Sigmoid colon (tissue), 7 donors: ENCODE data around the gene TOM1L2. TPM values are rescaled to one million over a fixed set of nuclear protein-coding genes. Genes with fewer than 3 reads are reported as not detected.

ENCODE experiments used
- DNase-seq: peaks from one replicate; pipeline ENCODE4 v3.0.0-alpha.2; 2019
- H3K27ac ChIP-seq, 4 donors: fragments of 200-600 bp; sonication (generic); one replicate each; pipeline ENCODE4 v1.5.1; 2016 to 2019; ENCODE audit warnings: mild to moderate bottlenecking in 1 of 4
- H3K27me3 ChIP-seq, 3 donors: fragments of 200-600 bp; sonication (generic); one replicate each; pipeline ENCODE4 v1.5.1; 2019; ENCODE audit warnings: mild to moderate bottlenecking in 1 of 3
- H3K36me3 ChIP-seq, 4 donors: fragments of 200-600 bp; sonication (generic); one replicate each; pipeline ENCODE4 v1.5.1; 2016 to 2019
- H3K4me1 ChIP-seq, 4 donors: fragments of 200-600 bp; sonication (generic); one replicate each; pipeline ENCODE4 v1.5.1; 2017 to 2019
- H3K4me3 ChIP-seq, 4 donors: fragments of 200-600 bp; sonication (generic); one replicate each; pipeline ENCODE4 v1.5.1; 2017 to 2019; ENCODE audit warnings: mild to moderate bottlenecking in 2 of 4, moderate library complexity in 1 of 4
- H3K9me3 ChIP-seq, 4 donors: fragments of 200-600 bp in 3 of 4; sonication (generic) in 3 of 4; one replicate each; pipeline versions ENCODE4 v1.5.1 to v1.6.1; 2013 to 2019
- CTCF ChIP-seq, 4 experiments: fragments of 450-650 bp in 3 of 4; fragments of 200-600 bp in 1 of 4; IDR thresholded peaks; one replicate each; pipeline ENCODE4 v1.5.1; 2016 to 2019; ENCODE audit warnings: antibody characterized with exemption in 4 of 4, mild to moderate bottlenecking in 3 of 4, moderate library complexity in 2 of 4
- EP300 ChIP-seq, 4 donors: sonication (generic); formaldehyde crosslinking; IDR thresholded peaks; one replicate each; pipeline ENCODE4 v1.6.1; 2017; ENCODE audit warnings: antibody characterized with exemption in 4 of 4
- POLR2A ChIP-seq, 2 donors: fragments of 450-650 bp; IDR thresholded peaks; one replicate each; pipeline ENCODE4 v1.6.1; 2016; ENCODE audit warnings: antibody characterized with exemption in 2 of 2, mild to moderate bottlenecking in 2 of 2, moderate library complexity in 2 of 2
- POLR2AphosphoS5 ChIP-seq, 4 donors: sonication (generic); formaldehyde crosslinking; IDR thresholded peaks; one replicate each; pipeline ENCODE4 v1.6.1; 2017; ENCODE audit warnings: antibody characterized with exemption in 4 of 4
- WGBS, 2 donors: extraction: QIAGEN DNeasy Blood & Tissue Kit; methylation state at CpG; one replicate each; pipeline ENCODE4 v1.1.7; 2013; 5-methylcytosine and 5-hydroxymethylcytosine counted together
- intact Hi-C: fragments of 100-400 bp; cut with DNase I; formaldehyde crosslinking; loops from one replicate; pipeline ENCODE4 v1.15.1; 2023
- polyA plus RNA-seq, 3 donors: library from polyadenylated mRNA; stranded (reverse); fragments of 200-250 nt; gene quantifications; one replicate each; pipeline ENCODE4 v1.2.3, GENCODE V29; 2013
- total RNA-seq, 4 donors: library from RNA; depleted of rRNA; stranded (reverse); fragments of >200 nt; gene quantifications; one replicate each; pipeline ENCODE4 v1.1.0, GENCODE V29; 2016
- donor health status: healthy with polysubstance abuse.
- donor health status: Bipolar disorder and iron deficiency.
- donor health status: healthy.

Gene TOM1L2
- total and polyA plus RNA-seq, 7 donors = 13.8 to 215 (median 43.3) TPM

- no peaks in the 10 kb centered on the region for H3K27me3 ChIP-seq
- 88 to 91% methylated on average over 3 of the region's 3 CpGs for WGBS, 2 donors
- no peak for DNase-seq
- no peak overlapping the region for H3K27ac ChIP-seq
- TF ChIP-seq EP300 (IDR thresholded peaks at IDR 0.05) (no peak), POLR2A (IDR thresholded peaks at IDR 0.05) (no peak), POLR2AphosphoS5 (IDR thresholded peaks at IDR 0.05) (no peak), CTCF (IDR thresholded peaks at IDR 0.05) (no peak)
- H3K4me3 ChIP-seq = no peak overlapping the region
- intact Hi-C loops = no loop called here
- H3K36me3 ChIP-seq = peaks cover 0 to 9% (median 0%) of the 10 kb centered on the region in 4 donors
- H3K9me3 ChIP-seq = no peaks in the 10 kb centered on the region
- H3K4me1 ChIP-seq = no peaks in the 10 kb centered on the region
Observed at GRCh38 chr17:18005496-18005895, 33.3 kb upstream of the TOM1L2 start.

GRCh38 chr17:18004884-18005305 lies 32.7 kb upstream of the TOM1L2 start:
- 90 to 93% methylated on average over 9 of the region's 9 CpGs for WGBS, 2 donors
- Histone ChIP-seq H3K36me3 (peaks cover 0 to 9% (median 0%) of the 10 kb centered on the region in 4 donors), H3K9me3 (no peaks in the 10 kb centered on the region), H3K4me1 (no peaks in the 10 kb centered on the region), H3K27me3 (no peaks in the 10 kb centered on the region), H3K4me3 (no peak overlapping the region), H3K27ac (no peak overlapping the region)
- DNase-seq = no peak
- intact Hi-C loops = no loop called here
- TF ChIP-seq POLR2A (IDR thresholded peaks at IDR 0.05) (no peak), EP300 (IDR thresholded peaks at IDR 0.05) (no peak), CTCF (IDR thresholded peaks at IDR 0.05) (no peak)

GRCh38 chr17:18004345-18004744 lies 32.1 kb upstream of the TOM1L2 start:
- no peak overlapping the region for H3K4me3 ChIP-seq
- WGBS, 2 donors = 59 to 85% methylated on average over 9 of the region's 9 CpGs
- intact Hi-C loops = no loop called here
- no peaks in the 10 kb centered on the region for H3K27me3 ChIP-seq
- DNase-seq = no peak
- H3K27ac ChIP-seq = no peak overlapping the region
- no peaks in the 10 kb centered on the region for H3K9me3 ChIP-seq
- TF ChIP-seq POLR2AphosphoS5 (IDR thresholded peaks at IDR 0.05) = no peak
- no peaks in the 10 kb centered on the region for H3K4me1 ChIP-seq
- H3K36me3 ChIP-seq = peaks cover 0 to 9% (median 0%) of the 10 kb centered on the region in 4 donors

GRCh38 chr17:18002171-18002570 lies 30.0 kb upstream of the TOM1L2 start:
- intact Hi-C loops = no loop called here
- TF ChIP-seq CTCF (IDR thresholded peaks at IDR 0.05) (no peak), EP300 (IDR thresholded peaks at IDR 0.05) (no peak), POLR2A (IDR thresholded peaks at IDR 0.05) (no peak), POLR2AphosphoS5 (IDR thresholded peaks at IDR 0.05) (no peak)
- Histone ChIP-seq H3K27me3 (no peaks in the 10 kb centered on the region), H3K36me3 (peaks cover 0 to 6% (median 0%) of the 10 kb centered on the region in 4 donors), H3K27ac (no peak overlapping the region), H3K4me3 (no peak overlapping the region), H3K4me1 (no peaks in the 10 kb centered on the region), H3K9me3 (no peaks in the 10 kb centered on the region)
- no peak for DNase-seq
- WGBS, 2 donors = 96 to 98% methylated on average over 2 of the region's 2 CpGs

GRCh38 chr17:18000030-18000408 lies 27.8 kb upstream of the TOM1L2 start:
- intact Hi-C loops = no loop called here
- H3K4me3 ChIP-seq = no peak overlapping the region
- no peak for DNase-seq
- WGBS, 2 donors = 42 to 77% methylated on average over 8 of the region's 8 CpGs
- H3K27ac ChIP-seq = no peak overlapping the region
- no peaks in the 10 kb centered on the region for H3K36me3 ChIP-seq
- TF ChIP-seq POLR2AphosphoS5 (IDR thresholded peaks at IDR 0.05) = no peak
- TF ChIP-seq EP300 (IDR thresholded peaks at IDR 0.05) = no peak
- TF ChIP-seq POLR2A (IDR thresholded peaks at IDR 0.05) = no peak
- TF ChIP-seq CTCF (IDR thresholded peaks at IDR 0.05) = no peak
- H3K4me1 ChIP-seq = no peaks in the 10 kb centered on the region
- no peaks in the 10 kb centered on the region for H3K9me3 ChIP-seq
- H3K27me3 ChIP-seq = no peaks in the 10 kb centered on the region
